ENCODE data around the gene SCAF4. TPM values are rescaled to one million over a fixed set of nuclear protein-coding genes. Genes with fewer than 3 reads are reported as not detected.

The SCAF4 gene
- total RNA-seq, result 15.3 TPM
- long read RNA-seq, full-length matches to known transcripts, result 5 of 8 reads
- long read RNA-seq, partial matches to known transcripts, result 3 of 8 reads
- long read RNA-seq, other reads (novel, unspliced or antisense), result 0 of 8 reads

- peak within 1 kb of the TSS; percentile 99 for H3K4me3 ChIP-seq
- H3K27me3 ChIP-seq (ENCODE audit: low read depth), result no peaks in the 10 kb centered on the region
- TF ChIP-seq CTCF (IDR thresholded peaks at IDR 0.05; ENCODE audit: borderline replicate concordance), result no peak
- intact Hi-C loops (cut with micrococcal nuclease), result no loop called here
- peak; percentile 93 for DNase-seq
- peaks cover 66% of the 10 kb centered on the region for H3K4me1 ChIP-seq
- H3K36me3 ChIP-seq, result peaks cover 5% of the 10 kb centered on the region
- H3K9me3 ChIP-seq (replicated peaks), result no peaks in the 10 kb centered on the region
- H3K27ac ChIP-seq (replicated peaks), result peak within 1 kb of the TSS; percentile 98
Observed at GRCh38 chr21:31731857-31732596, at the start of gene SCAF4. Gene SCAF4 (minus strand): TSS chr21:31732118. CDS start chr21:31731692, 426 bp downstream.

GRCh38 chr21:31780944-31781343 is 49.0 kb upstream of the SCAF4 start:
- Histone ChIP-seq H3K27me3 (ENCODE audit: low read depth) (no peaks in the 10 kb centered on the region), H3K4me3 (no peak overlapping the region), H3K36me3 (no peaks in the 10 kb centered on the region), H3K9me3 (replicated peaks) (no peaks in the 10 kb centered on the region), H3K27ac (replicated peaks) (no peak overlapping the region), H3K4me1 (no peaks in the 10 kb centered on the region)
- TF ChIP-seq CTCF (IDR thresholded peaks at IDR 0.05; ENCODE audit: borderline replicate concordance), result no peak
- no peak for DNase-seq
- intact Hi-C loops (cut with micrococcal nuclease), result loop anchor here (10.0 kb wide), 1 partner anchor 474 kb away; no protein-coding TSS in a partner anchor

GRCh38 chr21:31778546-31778945 is 46.6 kb upstream of the SCAF4 start:
- no peaks in the 10 kb centered on the region for H3K27me3 ChIP-seq (ENCODE audit: low read depth)
- H3K4me3 ChIP-seq, result no peak overlapping the region
- no peaks in the 10 kb centered on the region for H3K36me3 ChIP-seq
- H3K9me3 ChIP-seq (replicated peaks), result no peaks in the 10 kb centered on the region
- intact Hi-C loops (cut with micrococcal nuclease), result no loop called here
- no peaks in the 10 kb centered on the region for H3K4me1 ChIP-seq
- TF ChIP-seq CTCF (IDR thresholded peaks at IDR 0.05; ENCODE audit: borderline replicate concordance), result no peak
- DNase-seq, result no peak
- H3K27ac ChIP-seq (replicated peaks), result no peak overlapping the region

- Histone ChIP-seq H3K9me3 (replicated peaks) (no peaks in the 10 kb centered on the region), H3K36me3 (no peaks in the 10 kb centered on the region)
- intact Hi-C loops (cut with micrococcal nuclease), result no loop called here
Observed at GRCh38 chr21:31777857-31778256, 45.9 kb upstream of the SCAF4 start.

GRCh38 chr21:31774031-31774430 is 42.1 kb upstream of the SCAF4 start:
- no peak for DNase-seq
- no peaks in the 10 kb centered on the region for H3K9me3 ChIP-seq (replicated peaks)
- H3K27me3 ChIP-seq (ENCODE audit: low read depth), result no peaks in the 10 kb centered on the region
- TF ChIP-seq CTCF (IDR thresholded peaks at IDR 0.05; ENCODE audit: borderline replicate concordance), result no peak
- no peaks in the 10 kb centered on the region for H3K36me3 ChIP-seq
- intact Hi-C loops (cut with micrococcal nuclease), result no loop called here
- H3K4me3 ChIP-seq, result no peak overlapping the region
- no peak overlapping the region for H3K27ac ChIP-seq (replicated peaks)
- H3K4me1 ChIP-seq, result peaks cover 6% of the 10 kb centered on the region

More at GRCh38 chr21:31777857-31778256, 45.9 kb upstream of the SCAF4 start:
- TF ChIP-seq CTCF (IDR thresholded peaks at IDR 0.05; ENCODE audit: borderline replicate concordance), result no peak
- Histone ChIP-seq H3K4me1 (peaks cover 4% of the 10 kb centered on the region), H3K27ac (replicated peaks) (no peak overlapping the region), H3K27me3 (ENCODE audit: low read depth) (no peaks in the 10 kb centered on the region), H3K4me3 (no peak overlapping the region)
- DNase-seq, result no peak
